ENCODE data around the gene SLC25A13. TPM values are rescaled to one million over a fixed set of nuclear protein-coding genes. Genes with fewer than 3 reads are reported as not detected.

The SLC25A13 gene
- total and polyA plus RNA-seq, 2 of the 8 experiments (the other 6 are each of a cell fraction or from before 2014, with no cell fraction given) = 30.8 to 85.4 TPM

DNA sequence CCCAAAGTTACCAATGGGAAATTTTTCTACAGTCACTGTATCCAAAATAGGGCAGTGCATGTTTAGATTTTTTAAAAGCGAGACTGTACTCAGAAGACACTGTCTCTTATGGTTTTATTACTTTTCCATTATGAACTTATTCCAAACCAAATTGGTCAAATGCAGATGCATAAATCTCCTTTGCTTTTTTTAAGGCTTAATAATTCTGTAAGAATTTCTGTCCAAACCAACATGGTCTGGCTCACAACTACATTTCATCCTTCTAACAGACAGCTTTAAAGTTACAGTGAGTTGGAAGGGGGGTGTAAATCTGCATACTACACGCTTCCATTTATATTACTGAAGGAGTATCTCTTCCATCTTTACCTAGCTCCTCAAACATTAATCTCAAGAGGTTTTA is 199.2 kb downstream of the SLC25A13 start (continued):
- TF ChIP-seq SP1 (IDR thresholded peaks at IDR 0.05; ENCODE audit: low read depth, low read length) (no peak), SRF (IDR thresholded peaks at IDR 0.05; ENCODE audit: low read depth, low read length) (no peak), BRCA1 (IDR thresholded peaks at IDR 0.05; ENCODE audit: low read depth, low read length) (no peak), RXRA (IDR thresholded peaks at IDR 0.05; ENCODE audit: insufficient read depth, low read depth, low read length) (no peak), SP2 (IDR thresholded peaks at IDR 0.05; ENCODE audit: low read length) (no peak)
- TF ChIP-seq, protein P1, sequence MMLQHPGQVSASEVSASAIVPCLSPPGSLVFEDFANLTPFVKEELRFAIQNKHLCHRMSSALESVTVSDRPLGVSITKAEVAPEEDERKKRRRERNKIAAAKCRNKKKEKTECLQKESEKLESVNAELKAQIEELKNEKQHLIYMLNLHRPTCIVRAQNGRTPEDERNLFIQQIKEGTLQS (IDR thresholded peaks at IDR 0.05; ENCODE audit: insufficient read depth, low read depth, low read length) = no peak

Measured in H1 (cell line).